Measurements from ENCODE around the gene ASAP3.

Gene ASAP3

GRCh38 chr1:23387494-23387893, 96.5 kb downstream of the ASAP3 start:
- no peak for TF ChIP-seq CTCF (conservative IDR thresholded peaks at IDR 0.05; ENCODE audit: low read length)
- TF ChIP-seq EZH2phosphoT487 (IDR thresholded peaks at IDR 0.05; ENCODE audit: borderline replicate concordance): no peak

GRCh38 chr1:23385119-23385621, 98.8 kb downstream of the ASAP3 start:
- H3K9ac ChIP-seq (ENCODE audit: low read depth, low read length, poor library complexity, severe bottlenecking): no peak overlapping the region
- H4K20me1 ChIP-seq (ENCODE audit: insufficient read depth, low read length, poor library complexity, severe bottlenecking): no peaks in the 10 kb centered on the region
- H3K79me2 ChIP-seq (ENCODE audit: insufficient read depth, low read length): no peaks in the 10 kb centered on the region
- H3K9me2 ChIP-seq (replicated peaks; ENCODE audit: low read depth, low read length): no peaks in the 10 kb centered on the region
- H3K4me3 ChIP-seq (ENCODE audit: low read length, poor library complexity, severe bottlenecking): no peak overlapping the region
- H3K27me3 ChIP-seq (ENCODE audit: insufficient read depth, low read length, poor library complexity, severe bottlenecking): no peaks in the 10 kb centered on the region
- TF ChIP-seq CTCF (conservative IDR thresholded peaks at IDR 0.05; ENCODE audit: low read length) (no peak), EZH2phosphoT487 (IDR thresholded peaks at IDR 0.05; ENCODE audit: borderline replicate concordance) (no peak)
- no peak overlapping the region for H3K4me2 ChIP-seq (ENCODE audit: low read depth, low read length, poor library complexity, severe bottlenecking)
- no peaks in the 10 kb centered on the region for H3K4me1 ChIP-seq (ENCODE audit: insufficient read depth, low read length, poor library complexity, severe bottlenecking)
- H3K36me3 ChIP-seq (ENCODE audit: insufficient read depth, low read length): no peaks in the 10 kb centered on the region
- no peaks in the 10 kb centered on the region for H3F3A ChIP-seq (ENCODE audit: low read depth)
- no peaks in the 10 kb centered on the region for H3K9me3 ChIP-seq (ENCODE audit: insufficient read depth, low read depth, low read length)
- H2AFZ ChIP-seq (ENCODE audit: low read length): no peak overlapping the region

More at GRCh38 chr1:23387494-23387893, 96.5 kb downstream of the ASAP3 start:
- no peaks in the 10 kb centered on the region for H3K9me3 ChIP-seq (ENCODE audit: insufficient read depth, low read depth, low read length)
- no peaks in the 10 kb centered on the region for H3K36me3 ChIP-seq (ENCODE audit: insufficient read depth, low read length)
- H3K4me2 ChIP-seq (ENCODE audit: low read depth, low read length, poor library complexity, severe bottlenecking): no peak overlapping the region
- no peaks in the 10 kb centered on the region for H3K9me2 ChIP-seq (replicated peaks; ENCODE audit: low read depth, low read length)
- no peak overlapping the region for H2AFZ ChIP-seq (ENCODE audit: low read length)
- H4K20me1 ChIP-seq (ENCODE audit: insufficient read depth, low read length, poor library complexity, severe bottlenecking): no peaks in the 10 kb centered on the region
- H3K4me3 ChIP-seq (ENCODE audit: low read length, poor library complexity, severe bottlenecking): no peak overlapping the region
- no peaks in the 10 kb centered on the region for H3K4me1 ChIP-seq (ENCODE audit: insufficient read depth, low read length, poor library complexity, severe bottlenecking)
- no peaks in the 10 kb centered on the region for H3F3A ChIP-seq (ENCODE audit: low read depth)
- no peak overlapping the region for H3K9ac ChIP-seq (ENCODE audit: low read depth, low read length, poor library complexity, severe bottlenecking)
- H3K79me2 ChIP-seq (ENCODE audit: insufficient read depth, low read length): no peaks in the 10 kb centered on the region
- no peaks in the 10 kb centered on the region for H3K27me3 ChIP-seq (ENCODE audit: insufficient read depth, low read length, poor library complexity, severe bottlenecking)

- H3K9ac ChIP-seq (ENCODE audit: low read depth, low read length, poor library complexity, severe bottlenecking): no peak overlapping the region
- H3K79me2 ChIP-seq (ENCODE audit: insufficient read depth, low read length): no peaks in the 10 kb centered on the region
- H3K4me2 ChIP-seq (ENCODE audit: low read depth, low read length, poor library complexity, severe bottlenecking): no peak overlapping the region
- H3F3A ChIP-seq (ENCODE audit: low read depth): no peaks in the 10 kb centered on the region
- H4K20me1 ChIP-seq (ENCODE audit: insufficient read depth, low read length, poor library complexity, severe bottlenecking): no peaks in the 10 kb centered on the region
- no peak overlapping the region for H3K4me3 ChIP-seq (ENCODE audit: low read length, poor library complexity, severe bottlenecking)
- H3K4me1 ChIP-seq (ENCODE audit: insufficient read depth, low read length, poor library complexity, severe bottlenecking): no peaks in the 10 kb centered on the region
- TF ChIP-seq EZH2phosphoT487 (IDR thresholded peaks at IDR 0.05; ENCODE audit: borderline replicate concordance) (no peak), CTCF (conservative IDR thresholded peaks at IDR 0.05; ENCODE audit: low read length) (no peak)
- no peaks in the 10 kb centered on the region for H3K9me3 ChIP-seq (ENCODE audit: insufficient read depth, low read depth, low read length)
- H3K36me3 ChIP-seq (ENCODE audit: insufficient read depth, low read length): no peaks in the 10 kb centered on the region
- no peaks in the 10 kb centered on the region for H3K9me2 ChIP-seq (replicated peaks; ENCODE audit: low read depth, low read length)
- H3K27me3 ChIP-seq (ENCODE audit: insufficient read depth, low read length, poor library complexity, severe bottlenecking): no peaks in the 10 kb centered on the region
- H2AFZ ChIP-seq (ENCODE audit: low read length): no peak overlapping the region
Observed at GRCh38 chr1:23384312-23385058, 99.5 kb downstream of the ASAP3 start.
